DMS153 treated with DMSO at 0.1 percent for 48 hours (cell line): ENCODE data around the gene ACAD11.
A peak's percentile ranks its signal among the peaks of the same experiment; 100 is the strongest.

Source experiments
- DNase-seq: peaks from one replicate; lab custom pipeline; 2025; ENCODE audit not compliant: unreplicated experiment; lab: John Stamatoyannopoulos, UW

The ACAD11 gene

GRCh38 chr3:132659365-132660051 lies at the start of gene ACAD11:
Gene ACAD11, minus strand, starts transcription at chr3:132659809. Its CDS starts 58 bp downstream, at chr3:132659751.
- DNase-seq = peak; percentile 10

GRCh38 chr3:132703733-132704132 lies 44.1 kb upstream of the ACAD11 start:
- no peak for DNase-seq

- no peak for DNase-seq
Observed at GRCh38 chr3:132695422-132695821, 35.8 kb upstream of the ACAD11 start.

- no peak for DNase-seq
Observed at GRCh38 chr3:132694991-132695390, 35.4 kb upstream of the ACAD11 start.

- no peak for DNase-seq
Observed at GRCh38 chr3:132690040-132690439, 30.4 kb upstream of the ACAD11 start.

GRCh38 chr3:132682201-132682600 lies 22.6 kb upstream of the ACAD11 start:
- DNase-seq = no peak

DNA sequence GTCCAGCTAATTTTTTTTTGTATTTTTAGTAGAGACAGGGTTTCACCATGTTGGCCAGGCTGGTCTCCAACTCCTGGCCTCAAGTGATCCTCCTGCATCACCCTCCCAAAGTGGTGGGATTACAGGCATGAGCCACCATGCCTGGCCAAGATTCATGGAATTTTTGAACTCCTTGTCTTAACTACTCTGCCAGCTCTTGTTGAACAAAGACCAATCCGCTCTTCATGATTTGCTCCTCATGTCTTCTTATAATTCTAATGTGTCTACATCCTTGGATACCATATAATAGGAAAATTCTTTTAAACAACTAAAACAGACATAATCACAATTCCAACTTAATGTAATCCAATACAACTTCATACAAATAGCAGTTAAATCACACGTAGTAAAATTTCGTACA lies 21.8 kb upstream of the ACAD11 start:
- DNase-seq = no peak

- no peak for DNase-seq
Observed at GRCh38 chr3:132679911-132680310, 20.3 kb upstream of the ACAD11 start.

DNA sequence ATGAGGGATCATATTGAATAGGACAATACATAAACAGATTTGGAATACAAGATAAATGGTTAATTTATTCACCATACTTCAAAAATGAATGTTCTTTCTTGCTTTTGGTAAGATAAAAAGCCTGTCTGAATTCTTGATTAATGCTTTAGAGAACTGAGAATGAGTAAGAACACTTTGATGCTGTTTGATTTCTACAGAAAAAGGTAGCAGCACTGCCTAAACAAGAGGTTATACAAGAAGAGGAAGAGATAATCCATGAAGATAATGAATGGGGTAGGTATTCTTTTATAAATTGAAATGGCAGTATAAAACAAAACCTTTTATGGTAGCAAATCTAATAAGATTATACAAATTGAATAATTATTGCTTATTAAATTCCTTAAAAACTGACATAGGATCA lies 15.8 kb upstream of the ACAD11 start:
- no peak for DNase-seq

GRCh38 chr3:132669256-132669777 lies 9.7 kb upstream of the ACAD11 start:
- no peak for DNase-seq

DNA sequence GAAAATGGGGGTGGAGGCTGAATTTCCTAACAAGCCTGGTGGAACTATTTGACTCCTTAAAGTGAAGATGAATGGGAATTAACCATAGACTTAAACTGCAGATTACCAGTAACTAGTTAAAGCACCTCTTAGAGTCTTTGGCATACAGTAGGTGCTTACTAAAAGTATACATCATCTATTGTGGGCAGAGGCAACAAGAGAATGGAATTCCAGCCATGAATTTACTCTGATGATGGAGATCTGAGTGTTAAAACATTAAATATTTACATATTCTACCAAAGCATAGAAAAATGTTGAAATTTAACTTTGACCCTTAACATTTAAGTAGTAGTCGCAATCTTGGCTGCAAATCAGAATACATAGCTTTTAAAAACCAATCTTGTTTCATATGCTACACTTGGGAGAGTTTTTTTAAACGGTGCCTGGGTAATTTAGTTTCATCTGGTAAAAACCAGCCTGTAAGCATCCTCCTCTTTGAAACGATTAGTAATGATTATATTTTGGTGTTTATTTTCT lies 5.7 kb upstream of the ACAD11 start:
- no peak for DNase-seq

DNA sequence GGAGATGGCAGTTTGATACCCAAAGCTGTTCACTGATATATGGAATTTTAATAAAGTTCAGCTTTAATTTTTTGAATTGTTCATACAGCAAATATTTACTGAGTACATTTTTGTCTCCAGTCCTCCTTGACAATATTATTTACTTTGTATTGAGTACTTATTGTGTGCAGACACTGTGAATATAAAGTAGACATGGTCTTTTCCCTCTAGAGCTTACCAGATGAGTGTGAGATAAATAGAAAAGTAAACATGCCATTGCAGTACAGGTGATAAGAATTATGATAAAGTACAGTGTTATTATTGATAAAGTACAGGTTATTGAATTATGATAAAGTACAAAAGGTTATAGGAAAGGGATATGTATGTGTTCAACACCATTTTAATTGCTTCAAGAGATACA lies 2.6 kb upstream of the ACAD11 start:
- DNase-seq = no peak

- no peak for DNase-seq
Observed at GRCh38 chr3:132661101-132661500, 1.5 kb upstream of the ACAD11 start.

DNA sequence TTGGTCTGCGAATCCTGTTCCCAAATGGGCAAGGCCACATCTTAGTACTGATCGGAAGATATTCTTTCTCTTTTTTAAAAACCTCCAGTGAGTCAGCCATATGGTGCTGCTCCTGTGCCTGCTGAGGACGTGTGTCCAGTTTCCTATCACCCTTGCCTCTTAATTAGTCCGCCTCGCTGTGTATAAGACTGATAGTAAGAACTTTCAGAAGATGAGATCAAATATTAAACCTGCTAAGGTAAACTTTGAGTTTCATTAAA lies 1.1 kb upstream of the ACAD11 start:
- DNase-seq = no peak

DNA sequence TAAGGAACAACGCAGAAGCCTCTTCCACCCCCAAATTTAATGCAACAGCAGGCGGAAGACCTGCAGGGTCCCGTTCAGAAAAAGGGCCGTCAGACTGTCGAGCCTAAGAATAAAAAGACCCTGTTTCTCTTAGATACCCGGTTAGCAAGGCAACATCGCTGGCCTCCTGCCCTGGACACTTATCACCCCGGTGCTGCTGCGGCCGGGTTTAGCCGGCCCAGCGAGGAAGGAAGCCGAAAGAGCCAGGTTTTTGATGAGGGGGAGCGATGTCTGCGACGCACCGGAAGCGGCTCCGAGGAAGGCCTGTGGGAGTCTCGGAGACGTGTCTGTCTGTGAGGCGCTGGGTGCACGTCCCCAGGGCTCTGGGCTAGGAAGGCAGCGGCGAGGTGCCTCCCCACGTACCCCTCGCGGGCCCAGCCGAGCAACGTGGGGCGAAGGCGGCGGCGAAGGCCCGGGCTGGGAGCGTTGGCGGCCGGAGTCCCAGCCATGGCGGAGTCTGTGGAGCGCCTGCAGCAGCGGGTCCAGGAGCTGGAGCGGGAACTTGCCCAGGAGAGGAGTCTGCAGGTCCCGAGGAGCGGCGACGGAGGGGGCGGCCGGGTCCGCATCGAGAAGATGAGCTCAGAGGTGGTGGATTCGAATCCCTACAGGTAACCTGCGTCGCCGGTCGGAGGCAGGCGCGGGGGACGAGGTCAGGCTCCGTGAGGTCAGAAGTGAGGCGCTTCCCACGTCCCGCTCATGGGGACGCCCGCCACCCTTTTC lies 622 bp upstream of the ACAD11 start, which contains the start of gene UBA5:
TSS of gene UBA5 (plus strand) at position 278 of the 759 bp plus-strand sequence. CDS start at position 487, 209 bp downstream.
- DNase-seq = peak; percentile 43

GRCh38 chr3:132659000-132659364 lies 627 bp downstream of the ACAD11 start:
- no peak for DNase-seq

DNA sequence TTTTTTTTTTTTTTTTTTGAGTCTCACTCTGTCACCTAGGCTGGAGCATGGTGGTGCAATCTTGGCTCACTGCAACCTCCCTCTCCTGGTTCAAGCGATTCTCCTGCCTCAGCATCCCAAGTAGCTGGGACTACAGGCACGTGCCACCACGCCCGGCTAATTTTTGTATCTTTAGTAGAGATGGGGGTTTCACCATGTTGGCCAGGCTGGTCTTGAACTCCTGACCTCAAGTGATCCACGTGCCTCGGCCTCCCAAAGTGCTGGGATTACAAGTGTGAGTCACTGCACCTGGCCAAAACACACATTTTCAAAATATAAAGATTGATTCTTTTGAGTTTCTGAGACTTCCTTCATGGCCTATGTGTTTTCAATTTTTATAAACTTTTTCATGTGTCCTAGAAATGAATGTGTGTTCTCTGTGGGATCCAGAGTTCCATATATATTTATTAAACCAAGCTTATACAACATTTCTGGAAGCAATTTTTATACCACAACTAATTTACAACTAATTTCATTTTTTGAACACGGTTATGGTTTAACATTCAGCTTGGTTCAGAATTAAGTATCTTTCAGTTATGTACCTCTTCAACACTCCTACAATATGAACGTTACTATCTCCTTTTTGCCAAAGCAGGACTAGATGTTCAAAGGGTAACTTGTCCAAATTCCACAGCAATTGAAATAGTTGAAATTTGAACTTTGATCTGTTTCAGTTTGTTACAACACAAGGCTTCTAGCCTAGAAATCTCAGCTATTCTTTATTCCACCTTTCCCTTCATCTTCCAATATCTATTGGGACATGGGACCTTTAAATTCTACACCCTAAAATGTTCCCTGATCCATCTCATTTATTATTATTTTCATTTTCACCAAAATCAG lies 1.5 kb downstream of the ACAD11 start:
- no peak for DNase-seq

DNA sequence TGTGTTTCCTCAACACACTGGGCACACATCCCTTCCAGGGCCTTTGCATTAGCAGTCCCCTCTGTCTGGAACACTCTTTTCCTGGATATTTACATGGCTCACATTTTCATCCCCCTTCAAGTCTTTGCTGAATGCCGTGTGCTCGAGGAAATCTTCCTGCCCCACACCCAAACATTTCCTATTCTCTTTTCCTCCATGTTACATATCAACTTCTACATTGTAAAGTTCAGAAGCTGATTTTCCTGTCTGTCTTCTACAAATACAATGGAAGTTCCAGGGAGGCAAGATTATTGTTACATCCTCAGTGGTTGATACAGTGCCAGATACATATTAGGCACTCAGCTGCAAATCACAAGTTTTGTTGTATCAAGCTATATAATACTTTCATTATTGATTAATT lies 4.1 kb downstream of the ACAD11 start:
- DNase-seq = no peak

- DNase-seq = no peak
Observed at GRCh38 chr3:132654721-132655120, 4.9 kb downstream of the ACAD11 start.

DNA sequence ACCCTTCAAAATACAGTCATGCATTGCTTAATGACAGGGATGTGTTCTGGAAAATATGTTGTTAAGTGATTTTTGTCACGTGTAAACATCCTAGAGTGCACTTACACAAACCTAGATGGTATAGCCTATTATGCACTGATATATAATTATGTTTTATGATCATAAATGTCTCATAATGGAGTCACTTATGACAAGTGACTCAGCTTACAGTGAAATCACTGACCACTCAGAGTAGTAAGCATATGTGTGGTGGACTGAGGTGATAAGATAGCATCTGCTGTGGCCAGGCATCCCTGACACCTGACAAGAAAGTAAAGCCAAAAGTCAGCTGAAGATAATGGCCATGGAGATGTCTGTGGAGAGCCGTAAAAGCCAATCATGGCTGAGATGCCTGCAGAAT lies 5.4 kb downstream of the ACAD11 start:
- DNase-seq = no peak

- no peak for DNase-seq
Observed at GRCh38 chr3:132652640-132653270, 6.9 kb downstream of the ACAD11 start.
